Subcutaneous abdominal adipose tissue (tissue), 5 donors: ENCODE measurements around the gene ABHD3.
"Not testable (repeated sequence)": the region's sequence is repeated elsewhere in the genome, so short reads cannot be mapped to it uniquely, and the experiment has no call there.

Experiments used
- H3K27ac ChIP-seq: one replicate; pipeline ENCODE4 v1.7.0; 2013; ENCODE audit warnings: low read depth, mild to moderate bottlenecking, inconsistent platforms, low read length, moderate library complexity
- H3K27me3 ChIP-seq, 5 donors: one replicate each; pipeline ENCODE4 v1.7.0; 2013; ENCODE audit warnings: low read length in 5 of 5, inconsistent platforms in 1 of 5; ENCODE audit not compliant: control insufficient read depth in 5 of 5, insufficient read depth in 4 of 5
- H3K36me3 ChIP-seq, 5 donors: one replicate each; pipeline ENCODE4 v1.7.0; 2013; ENCODE audit warnings: low read length in 5 of 5; ENCODE audit not compliant: control insufficient read depth in 5 of 5, insufficient read depth in 5 of 5
- H3K4me1 ChIP-seq, 5 donors: one replicate each; pipeline ENCODE4 v1.7.0; 2013; ENCODE audit warnings: low read length in 5 of 5, mild to moderate bottlenecking in 3 of 5, moderate library complexity in 1 of 5; ENCODE audit not compliant: control insufficient read depth in 5 of 5, insufficient read depth in 5 of 5
- H3K4me3 ChIP-seq, 5 donors: one replicate each; pipeline ENCODE4 v1.7.0; 2013; ENCODE audit warnings: low read length in 5 of 5, low read depth in 1 of 5
- H3K9ac ChIP-seq, 5 donors: one replicate each; pipeline ENCODE4 v1.7.0; 2013; ENCODE audit warnings: low read length in 5 of 5, mild to moderate bottlenecking in 4 of 5, moderate library complexity in 3 of 5
- H3K9me3 ChIP-seq, 5 donors: one replicate each; pipeline ENCODE4 v1.7.0; 2013; ENCODE audit warnings: low read length in 5 of 5; ENCODE audit not compliant: control insufficient read depth in 5 of 5
- donor health status: healthy.
- donor health status: healthy.
- donor health status: healthy.
- donor health status: healthy.
- donor health status: healthy.

Gene ABHD3

GRCh38 chr18:21707130-21707529, 2.6 kb upstream of the ABHD3 start:
- not testable (repeated sequence) for H3K4me3 ChIP-seq, H3K9me3 ChIP-seq, H3K27ac ChIP-seq, H3K36me3 ChIP-seq, H3K27me3 ChIP-seq, H3K9ac ChIP-seq
- H3K4me1 ChIP-seq = peaks cover 0 to 21% (median 17%) of the 10 kb centered on the region in 5 donors

- Histone ChIP-seq H3K9me3 (no peaks in the 10 kb centered on the region), H3K4me1 (peaks cover 0 to 21% (median 17%) of the 10 kb centered on the region in 5 donors), H3K9ac (no peak overlapping the region), H3K27ac (no peak overlapping the region), H3K36me3 (no peaks in the 10 kb centered on the region), H3K27me3 (no peaks in the 10 kb centered on the region), H3K4me3 (no peak overlapping the region)
Observed at GRCh38 chr18:21706386-21706865, 1.9 kb upstream of the ABHD3 start.

GRCh38 chr18:21703241-21703820, 1.2 kb downstream of the ABHD3 start:
- Histone ChIP-seq H3K9ac (peak overlapping the region; percentile 72 to 83 (median 79)), H3K36me3 (peaks cover 0 to 3% (median 0%) of the 10 kb centered on the region in 5 donors), H3K27ac (peak overlapping the region; percentile 90), H3K4me3 (peak overlapping the region; percentile 88 to 95 (median 89)), H3K27me3 (no peaks in the 10 kb centered on the region), H3K4me1 (peaks cover 4 to 34% (median 23%) of the 10 kb centered on the region in 5 donors), H3K9me3 (no peaks in the 10 kb centered on the region)

GRCh38 chr18:21702602-21703001, 2.0 kb downstream of the ABHD3 start:
- Histone ChIP-seq H3K4me1 (peaks cover 4 to 34% (median 23%) of the 10 kb centered on the region in 5 donors), H3K36me3 (peaks cover 0 to 5% (median 0%) of the 10 kb centered on the region in 5 donors), H3K9me3 (no peaks in the 10 kb centered on the region), H3K27me3 (no peaks in the 10 kb centered on the region), H3K4me3 (no peak overlapping the region), H3K9ac (no peak overlapping the region), H3K27ac (no peak overlapping the region)

- Histone ChIP-seq H3K4me3 (no peak overlapping the region), H3K9ac (no peak overlapping the region), H3K27me3 (no peaks in the 10 kb centered on the region), H3K27ac (no peak overlapping the region), H3K4me1 (peaks cover 4 to 34% (median 23%) of the 10 kb centered on the region in 5 donors), H3K36me3 (peaks cover 0 to 5% (median 0%) of the 10 kb centered on the region in 5 donors), H3K9me3 (no peaks in the 10 kb centered on the region)
Observed at GRCh38 chr18:21701621-21702020, 3.0 kb downstream of the ABHD3 start.

GRCh38 chr18:21700528-21701075, 4.0 kb downstream of the ABHD3 start:
- peaks cover 0 to 5% (median 0%) of the 10 kb centered on the region in 5 donors for H3K36me3 ChIP-seq
- no peak overlapping the region for H3K4me3 ChIP-seq

GRCh38 chr18:21693322-21693721, 11.3 kb downstream of the ABHD3 start:
- H3K4me3 ChIP-seq = no peak overlapping the region
- H3K36me3 ChIP-seq = peaks cover 0 to 12% (median 0%) of the 10 kb centered on the region in 5 donors
- peaks cover 0 to 7% (median 0%) of the 10 kb centered on the region in 5 donors for H3K9me3 ChIP-seq
- H3K4me1 ChIP-seq = no peaks in the 10 kb centered on the region
- H3K27ac ChIP-seq = no peak overlapping the region
- H3K9ac ChIP-seq = no peak overlapping the region
- no peaks in the 10 kb centered on the region for H3K27me3 ChIP-seq

More at GRCh38 chr18:21700528-21701075, 4.0 kb downstream of the ABHD3 start:
- Histone ChIP-seq H3K27me3 (no peaks in the 10 kb centered on the region), H3K9me3 (no peaks in the 10 kb centered on the region), H3K4me1 (peaks cover 4 to 34% (median 23%) of the 10 kb centered on the region in 5 donors), H3K9ac (no peak overlapping the region), H3K27ac (no peak overlapping the region)

GRCh38 chr18:21689736-21690135, 14.8 kb downstream of the ABHD3 start:
- H3K4me3 ChIP-seq = no peak overlapping the region
- H3K36me3 ChIP-seq = peaks cover 0 to 12% (median 0%) of the 10 kb centered on the region in 5 donors
- H3K27me3 ChIP-seq = no peaks in the 10 kb centered on the region
- H3K9ac ChIP-seq = no peak overlapping the region
- peaks cover 0 to 7% (median 0%) of the 10 kb centered on the region in 5 donors for H3K9me3 ChIP-seq
- no peak overlapping the region for H3K27ac ChIP-seq
- peaks cover 0 to 18% (median 13%) of the 10 kb centered on the region in 5 donors for H3K4me1 ChIP-seq

- peak overlapping the region; percentile 74 for H3K27ac ChIP-seq
- H3K9ac ChIP-seq = peak overlapping the region in 4 of 5 donors; percentile 8 to 67 (median 47)
Observed at GRCh38 chr18:21686282-21687105, 18.1 kb downstream of the ABHD3 start.

More at GRCh38 chr18:21686282-21687105, 18.1 kb downstream of the ABHD3 start:
- Histone ChIP-seq H3K4me3 (peak overlapping the region; percentile 1 to 73 (median 57)), H3K36me3 (peaks cover 0 to 4% (median 0%) of the 10 kb centered on the region in 5 donors), H3K9me3 (peaks cover 0 to 7% (median 0%) of the 10 kb centered on the region in 5 donors), H3K27me3 (no peaks in the 10 kb centered on the region), H3K4me1 (peaks cover 0 to 31% (median 25%) of the 10 kb centered on the region in 5 donors)
